Measurements from ENCODE around the gene PRAMEF1.

PRAMEF1 gene

GRCh38 chr1:12754738-12755137 lies 36.5 kb upstream of the PRAMEF1 start:
- H4K5ac ChIP-seq (ENCODE audit: low read length) = no peak overlapping the region
- H2BK15ac ChIP-seq (replicated peaks; ENCODE audit: low read depth) = no peak overlapping the region
- DNase-seq = no peak
- H3K18ac ChIP-seq (ENCODE audit: low read length) = no peak overlapping the region
- H3K56ac ChIP-seq (ENCODE audit: low read length) = no peak overlapping the region
- no peak overlapping the region for H3K23ac ChIP-seq (ENCODE audit: low read length)
- no peak overlapping the region for H2AK5ac ChIP-seq (ENCODE audit: low read length)
- no peak overlapping the region for H4K8ac ChIP-seq (ENCODE audit: low read depth, low read length)
- H3K79me2 ChIP-seq (ENCODE audit: control insufficient read depth, insufficient read depth, low read length) = no peaks in the 10 kb centered on the region
- no peak overlapping the region for H3K4me2 ChIP-seq (ENCODE audit: low read length)
- WGBS (ENCODE audit: extremely low coverage, insufficient coverage, low lambda C conversion rate) = no CpG with 5 or more reads among the region's 4 CpGs
- no peak overlapping the region for H3K4ac ChIP-seq (ENCODE audit: low read depth, low read length)
- H3K9ac ChIP-seq (ENCODE audit: low read length) = no peak overlapping the region
- H3K36me3 ChIP-seq (ENCODE audit: control insufficient read depth, insufficient read depth, low read length) = no peaks in the 10 kb centered on the region
- H3K4me1 ChIP-seq (ENCODE audit: control insufficient read depth, low read depth, low read length) = no peaks in the 10 kb centered on the region
- no peak overlapping the region for H3K4me3 ChIP-seq (ENCODE audit: low read length)
- no peak overlapping the region for H3K27ac ChIP-seq (ENCODE audit: low read depth, low read length)
- no peak overlapping the region for H2BK5ac ChIP-seq (ENCODE audit: low read length)
- no peaks in the 10 kb centered on the region for H3K27me3 ChIP-seq (ENCODE audit: insufficient read depth, low read length, poor library complexity)
- no peak overlapping the region for H2BK120ac ChIP-seq (ENCODE audit: low read depth, low read length)
- H3K79me1 ChIP-seq (ENCODE audit: low read length) = no peaks in the 10 kb centered on the region

- DNase-seq = no peak
- H3K4ac ChIP-seq (ENCODE audit: low read depth, low read length) = no peak overlapping the region
These were observed 34.9 kb upstream of the PRAMEF1 start for GRCh38 chr1:12756273-12756672.

GRCh38 chr1:12756768-12757413 lies 34.3 kb upstream of the PRAMEF1 start:
- H3K56ac ChIP-seq (ENCODE audit: low read length) = no peak overlapping the region
- no peaks in the 10 kb centered on the region for H3K4me1 ChIP-seq (ENCODE audit: control insufficient read depth, low read depth, low read length)
- no peak overlapping the region for H2BK5ac ChIP-seq (ENCODE audit: low read length)
- no peak overlapping the region for H2BK120ac ChIP-seq (ENCODE audit: low read depth, low read length)
- H3K9ac ChIP-seq (ENCODE audit: low read length) = no peak overlapping the region
- H3K4ac ChIP-seq (ENCODE audit: low read depth, low read length) = no peak overlapping the region
- H3K4me2 ChIP-seq (ENCODE audit: low read length) = no peak overlapping the region
- H3K79me1 ChIP-seq (ENCODE audit: low read length) = no peaks in the 10 kb centered on the region
- no peak overlapping the region for H3K4me3 ChIP-seq (ENCODE audit: low read length)
- H3K23ac ChIP-seq (ENCODE audit: low read length) = no peak overlapping the region
- H3K79me2 ChIP-seq (ENCODE audit: control insufficient read depth, insufficient read depth, low read length) = no peaks in the 10 kb centered on the region
- no peak overlapping the region for H3K18ac ChIP-seq (ENCODE audit: low read length)
- H3K27me3 ChIP-seq (ENCODE audit: insufficient read depth, low read length, poor library complexity) = no peaks in the 10 kb centered on the region
- no CpG with 5 or more reads among the region's 6 CpGs for WGBS (ENCODE audit: extremely low coverage, insufficient coverage, low lambda C conversion rate)
- no peak overlapping the region for H4K5ac ChIP-seq (ENCODE audit: low read length)
- no peaks in the 10 kb centered on the region for H3K36me3 ChIP-seq (ENCODE audit: control insufficient read depth, insufficient read depth, low read length)
- H4K8ac ChIP-seq (ENCODE audit: low read depth, low read length) = no peak overlapping the region
- no peak overlapping the region for H2BK15ac ChIP-seq (replicated peaks; ENCODE audit: low read depth)
- no peak overlapping the region for H2AK5ac ChIP-seq (ENCODE audit: low read length)
- no peak overlapping the region for H3K27ac ChIP-seq (ENCODE audit: low read depth, low read length)
- no peak for DNase-seq

More at GRCh38 chr1:12756273-12756672, 34.9 kb upstream of the PRAMEF1 start:
- Histone ChIP-seq H4K5ac (ENCODE audit: low read length) (no peak overlapping the region), H3K56ac (ENCODE audit: low read length) (no peak overlapping the region), H3K4me3 (ENCODE audit: low read length) (no peak overlapping the region), H3K27me3 (ENCODE audit: insufficient read depth, low read length, poor library complexity) (no peaks in the 10 kb centered on the region), H2BK15ac (replicated peaks; ENCODE audit: low read depth) (no peak overlapping the region), H3K36me3 (ENCODE audit: control insufficient read depth, insufficient read depth, low read length) (no peaks in the 10 kb centered on the region), H3K4me2 (ENCODE audit: low read length) (no peak overlapping the region), H2BK120ac (ENCODE audit: low read depth, low read length) (no peak overlapping the region), H3K79me1 (ENCODE audit: low read length) (no peaks in the 10 kb centered on the region), H2BK5ac (ENCODE audit: low read length) (no peak overlapping the region), H3K79me2 (ENCODE audit: control insufficient read depth, insufficient read depth, low read length) (no peaks in the 10 kb centered on the region), H3K9ac (ENCODE audit: low read length) (no peak overlapping the region), H2AK5ac (ENCODE audit: low read length) (no peak overlapping the region), H3K23ac (ENCODE audit: low read length) (no peak overlapping the region), H3K18ac (ENCODE audit: low read length) (no peak overlapping the region), H3K27ac (ENCODE audit: low read depth, low read length) (no peak overlapping the region), H4K8ac (ENCODE audit: low read depth, low read length) (no peak overlapping the region), H3K4me1 (ENCODE audit: control insufficient read depth, low read depth, low read length) (no peaks in the 10 kb centered on the region)
- no CpG with 5 or more reads among the region's 2 CpGs for WGBS (ENCODE audit: extremely low coverage, insufficient coverage, low lambda C conversion rate)

GRCh38 chr1:12757836-12758235 lies 33.4 kb upstream of the PRAMEF1 start:
- no peak overlapping the region for H2BK5ac ChIP-seq (ENCODE audit: low read length)
- WGBS (ENCODE audit: extremely low coverage, insufficient coverage, low lambda C conversion rate) = no CpG with 5 or more reads among the region's 6 CpGs
- no peaks in the 10 kb centered on the region for H3K79me2 ChIP-seq (ENCODE audit: control insufficient read depth, insufficient read depth, low read length)
- no peak overlapping the region for H3K4me3 ChIP-seq (ENCODE audit: low read length)
- DNase-seq = no peak
- no peak overlapping the region for H3K4me2 ChIP-seq (ENCODE audit: low read length)
- no peak overlapping the region for H2AK5ac ChIP-seq (ENCODE audit: low read length)
- H2BK120ac ChIP-seq (ENCODE audit: low read depth, low read length) = no peak overlapping the region
- no peak overlapping the region for H3K9ac ChIP-seq (ENCODE audit: low read length)
- H3K79me1 ChIP-seq (ENCODE audit: low read length) = no peaks in the 10 kb centered on the region
- no peak overlapping the region for H3K18ac ChIP-seq (ENCODE audit: low read length)
- no peak overlapping the region for H3K56ac ChIP-seq (ENCODE audit: low read length)
- H3K27me3 ChIP-seq (ENCODE audit: insufficient read depth, low read length, poor library complexity) = no peaks in the 10 kb centered on the region
- no peak overlapping the region for H3K23ac ChIP-seq (ENCODE audit: low read length)
- no peak overlapping the region for H4K8ac ChIP-seq (ENCODE audit: low read depth, low read length)
- H3K27ac ChIP-seq (ENCODE audit: low read depth, low read length) = no peak overlapping the region
- no peaks in the 10 kb centered on the region for H3K36me3 ChIP-seq (ENCODE audit: control insufficient read depth, insufficient read depth, low read length)
- H2BK15ac ChIP-seq (replicated peaks; ENCODE audit: low read depth) = no peak overlapping the region
- H3K4ac ChIP-seq (ENCODE audit: low read depth, low read length) = no peak overlapping the region
- H4K5ac ChIP-seq (ENCODE audit: low read length) = no peak overlapping the region
- no peaks in the 10 kb centered on the region for H3K4me1 ChIP-seq (ENCODE audit: control insufficient read depth, low read depth, low read length)

- peak; percentile 42 for DNase-seq
- no peak overlapping the region for H4K5ac ChIP-seq (ENCODE audit: low read length)
- H2BK5ac ChIP-seq (ENCODE audit: low read length) = no peak overlapping the region
- no peak overlapping the region for H2BK120ac ChIP-seq (ENCODE audit: low read depth, low read length)
- no peak overlapping the region for H3K18ac ChIP-seq (ENCODE audit: low read length)
- no peaks in the 10 kb centered on the region for H3K79me2 ChIP-seq (ENCODE audit: control insufficient read depth, insufficient read depth, low read length)
- no peak overlapping the region for H3K56ac ChIP-seq (ENCODE audit: low read length)
- H3K4me2 ChIP-seq (ENCODE audit: low read length) = no peak overlapping the region
- no peaks in the 10 kb centered on the region for H3K79me1 ChIP-seq (ENCODE audit: low read length)
- H3K4me3 ChIP-seq (ENCODE audit: low read length) = no peak overlapping the region
- no peak overlapping the region for H3K9ac ChIP-seq (ENCODE audit: low read length)
- no peak overlapping the region for H3K27ac ChIP-seq (ENCODE audit: low read depth, low read length)
- no peaks in the 10 kb centered on the region for H3K27me3 ChIP-seq (ENCODE audit: insufficient read depth, low read length, poor library complexity)
- no peak overlapping the region for H4K8ac ChIP-seq (ENCODE audit: low read depth, low read length)
- H3K4me1 ChIP-seq (ENCODE audit: control insufficient read depth, low read depth, low read length) = no peaks in the 10 kb centered on the region
- no CpG with 5 or more reads among the region's 7 CpGs for WGBS (ENCODE audit: extremely low coverage, insufficient coverage, low lambda C conversion rate)
- no peak overlapping the region for H3K4ac ChIP-seq (ENCODE audit: low read depth, low read length)
- no peak overlapping the region for H3K23ac ChIP-seq (ENCODE audit: low read length)
- no peak overlapping the region for H2BK15ac ChIP-seq (replicated peaks; ENCODE audit: low read depth)
- H2AK5ac ChIP-seq (ENCODE audit: low read length) = no peak overlapping the region
- H3K36me3 ChIP-seq (ENCODE audit: control insufficient read depth, insufficient read depth, low read length) = no peaks in the 10 kb centered on the region
These were observed 30.9 kb upstream of the PRAMEF1 start for GRCh38 chr1:12760256-12760795.

GRCh38 chr1:12761781-12762180 lies 29.4 kb upstream of the PRAMEF1 start:
- no peak overlapping the region for H2BK5ac ChIP-seq (ENCODE audit: low read length)
- no peaks in the 10 kb centered on the region for H3K79me2 ChIP-seq (ENCODE audit: control insufficient read depth, insufficient read depth, low read length)
- no peak for DNase-seq
- no peak overlapping the region for H2AK5ac ChIP-seq (ENCODE audit: low read length)
- no peak overlapping the region for H3K56ac ChIP-seq (ENCODE audit: low read length)
- H3K4me3 ChIP-seq (ENCODE audit: low read length) = no peak overlapping the region
- no CpG with 5 or more reads among the region's 5 CpGs for WGBS (ENCODE audit: extremely low coverage, insufficient coverage, low lambda C conversion rate)
- no peak overlapping the region for H3K27ac ChIP-seq (ENCODE audit: low read depth, low read length)
- H4K8ac ChIP-seq (ENCODE audit: low read depth, low read length) = no peak overlapping the region
- no peak overlapping the region for H3K4ac ChIP-seq (ENCODE audit: low read depth, low read length)
- no peak overlapping the region for H3K9ac ChIP-seq (ENCODE audit: low read length)
- H3K27me3 ChIP-seq (ENCODE audit: insufficient read depth, low read length, poor library complexity) = no peaks in the 10 kb centered on the region
- H3K36me3 ChIP-seq (ENCODE audit: control insufficient read depth, insufficient read depth, low read length) = no peaks in the 10 kb centered on the region
- no peak overlapping the region for H3K4me2 ChIP-seq (ENCODE audit: low read length)
- no peak overlapping the region for H2BK15ac ChIP-seq (replicated peaks; ENCODE audit: low read depth)
- H2BK120ac ChIP-seq (ENCODE audit: low read depth, low read length) = no peak overlapping the region
- H3K18ac ChIP-seq (ENCODE audit: low read length) = no peak overlapping the region
- no peaks in the 10 kb centered on the region for H3K79me1 ChIP-seq (ENCODE audit: low read length)
- no peak overlapping the region for H3K23ac ChIP-seq (ENCODE audit: low read length)
- H3K4me1 ChIP-seq (ENCODE audit: control insufficient read depth, low read depth, low read length) = no peaks in the 10 kb centered on the region
- no peak overlapping the region for H4K5ac ChIP-seq (ENCODE audit: low read length)
